H9 (cell line): ENCODE measurements around the gene HDLBP. TPM values are rescaled to one million over a fixed set of nuclear protein-coding genes. Genes with fewer than 3 reads are reported as not detected.

Experiments used
- DNase-seq: peaks from one replicate; pipeline ENCODE4 v3.0.0-alpha.2; 2017
- H2AFZ ChIP-seq: one replicate; pipeline ENCODE4 v1.6.1; 2013; ENCODE audit warnings: mild to moderate bottlenecking, low read length, control low read depth, moderate library complexity
- H2AK5ac ChIP-seq: 2 replicates; pipeline ENCODE4 v1.6.1; 2013; ENCODE audit warnings: low read length, control low read depth, mixed read lengths; ENCODE audit not compliant: insufficient read length
- H2BK120ac ChIP-seq: one replicate; pipeline ENCODE4 v1.6.1; 2013; ENCODE audit warnings: low read depth, mild to moderate bottlenecking, low read length, control low read depth, inconsistent platforms; ENCODE audit not compliant: poor library complexity, severe bottlenecking
- H2BK12ac ChIP-seq: 2 replicates; pipeline ENCODE4 v1.6.1; 2013; ENCODE audit warnings: low read length, control low read depth, mixed read lengths, low read depth; ENCODE audit not compliant: insufficient read length
- H2BK15ac ChIP-seq: 2 replicates; pipeline ENCODE4 v1.6.1; 2013; ENCODE audit warnings: low read depth, low read length, control low read depth
- H2BK20ac ChIP-seq: one replicate; pipeline ENCODE4 v1.6.1; 2013; ENCODE audit warnings: low read depth, mild to moderate bottlenecking, low read length, control low read depth, inconsistent platforms; ENCODE audit not compliant: poor library complexity, severe bottlenecking
- H2BK5ac ChIP-seq: 2 replicates; pipeline ENCODE4 v1.6.1; 2013; ENCODE audit warnings: low read length, control low read depth, mixed read lengths; ENCODE audit not compliant: insufficient read length
- H3K14ac ChIP-seq: 2 replicates; pipeline ENCODE4 v1.6.1; 2013; ENCODE audit warnings: low read length, control low read depth; ENCODE audit not compliant: insufficient read depth
- H3K18ac ChIP-seq: 2 replicates; pipeline ENCODE4 v1.6.1; 2013; ENCODE audit warnings: low read depth, mild to moderate bottlenecking, mixed read lengths, low read length, control low read depth; ENCODE audit not compliant: insufficient read length
- H3K23ac ChIP-seq: 2 replicates; pipeline ENCODE4 v1.6.1; 2013; ENCODE audit warnings: low read length, control low read depth, mixed read lengths, low read depth; ENCODE audit not compliant: insufficient read length
- H3K23me2 ChIP-seq: 2 replicates; pipeline ENCODE4 v1.6.1; 2013; ENCODE audit warnings: low read depth, mild to moderate bottlenecking, mixed read lengths, low read length, control low read depth; ENCODE audit not compliant: insufficient read length, poor library complexity, severe bottlenecking
- H3K27ac ChIP-seq: 2 replicates; pipeline ENCODE4 v1.5.1; 2013; ENCODE audit warnings: low read length, control low read depth, mixed read lengths, low read depth; ENCODE audit not compliant: insufficient read length
- H3K27me3 ChIP-seq: 2 replicates; pipeline ENCODE4 v1.6.1; 2013; ENCODE audit warnings: low read length, control low read depth, inconsistent platforms; ENCODE audit not compliant: insufficient read depth
- H3K4ac ChIP-seq: 2 replicates; pipeline ENCODE4 v1.6.1; 2013; ENCODE audit warnings: low read depth, mild to moderate bottlenecking, control low read depth, inconsistent platforms, low read length, moderate library complexity
- H3K4me1 ChIP-seq: 2 replicates; pipeline ENCODE4 v1.6.1; 2013; ENCODE audit warnings: low read length, control low read depth, inconsistent platforms; ENCODE audit not compliant: insufficient read depth
- H3K4me2 ChIP-seq: 2 replicates; pipeline ENCODE4 v1.6.1; 2013; ENCODE audit warnings: low read length, control low read depth, mixed read lengths; ENCODE audit not compliant: insufficient read length, insufficient read depth
- H3K56ac ChIP-seq: 2 replicates; pipeline ENCODE4 v1.6.1; 2013; ENCODE audit warnings: low read depth, mild to moderate bottlenecking, mixed read lengths, low read length, control low read depth; ENCODE audit not compliant: insufficient read length
- H3K79me1 ChIP-seq: 2 replicates; pipeline ENCODE4 v1.6.1; 2013; ENCODE audit warnings: low read depth, mild to moderate bottlenecking, moderate library complexity, low read length, control low read depth, inconsistent platforms; ENCODE audit not compliant: insufficient read depth, poor library complexity, severe bottlenecking
- H3K79me2 ChIP-seq: 2 replicates; pipeline ENCODE4 v1.6.1; 2013; ENCODE audit warnings: low read length, control low read depth, inconsistent platforms; ENCODE audit not compliant: insufficient read depth
- H3K9ac ChIP-seq: 2 replicates; pipeline ENCODE4 v1.6.1; 2013; ENCODE audit warnings: low read length, control low read depth, mixed read lengths; ENCODE audit not compliant: insufficient read length; ENCODE audit errors: extremely low read depth
- H3K9me3 ChIP-seq: one replicate; pipeline ENCODE4 v1.6.1; 2013; ENCODE audit warnings: low read depth, low read length, inconsistent platforms; ENCODE audit not compliant: control insufficient read depth
- H3T11ph ChIP-seq: one replicate; pipeline ENCODE4 v1.6.1; 2013; ENCODE audit warnings: mild to moderate bottlenecking, low read length, control low read depth, inconsistent platforms
- H4K20me1 ChIP-seq: one replicate; pipeline ENCODE4 v1.6.1; 2013; ENCODE audit not compliant: control insufficient read depth, insufficient read length, insufficient read depth
- H4K5ac ChIP-seq: 2 replicates; pipeline ENCODE4 v1.6.1; 2013; ENCODE audit warnings: low read depth, mild to moderate bottlenecking, mixed read lengths, low read length, control low read depth; ENCODE audit not compliant: insufficient read length
- H4K8ac ChIP-seq: replicated peaks from 2 replicates; pipeline ENCODE4 v1.6.1; 2013; ENCODE audit warnings: low read length, control low read depth, mixed read lengths, low read depth; ENCODE audit not compliant: insufficient read length
- H4K91ac ChIP-seq: 2 replicates; pipeline ENCODE4 v1.6.1; 2013; ENCODE audit warnings: low read depth, mild to moderate bottlenecking, moderate library complexity, mixed read lengths, low read length, control low read depth; ENCODE audit not compliant: insufficient read length
- H3K27ac Mint-ChIP-seq, 3 experiments: 2 replicates in 2 of 3; 3 replicates in 1 of 3; pipeline ENCODE4 v1.8.0; 2020 to 2021; ENCODE audit warnings: mixed read lengths in 3 of 3, mild to moderate bottlenecking in 1 of 3, moderate library complexity in 1 of 3
- H3K27me3 Mint-ChIP-seq: 2 replicates; pipeline ENCODE4 v1.8.0; 2021; ENCODE audit warnings: low read depth, mild to moderate bottlenecking, moderate library complexity, mixed read lengths
- H3K36me3 Mint-ChIP-seq, 3 experiments: 2 replicates in 2 of 3; 3 replicates in 1 of 3; pipeline ENCODE4 v1.8.0; 2020 to 2021; ENCODE audit warnings: low read depth in 3 of 3, mixed read lengths in 3 of 3; ENCODE audit not compliant: insufficient read depth in 1 of 3
- H3K4me1 Mint-ChIP-seq, 2 experiments: 2 replicates each; pipeline ENCODE4 v1.8.0; 2020; ENCODE audit warnings: mixed read lengths in 2 of 2
- H3K4me3 Mint-ChIP-seq, 2 experiments: 2 replicates in 1 of 2; 3 replicates in 1 of 2; pipeline ENCODE4 v1.8.0; 2020 to 2021; ENCODE audit warnings: mild to moderate bottlenecking in 2 of 2, mixed read lengths in 2 of 2, moderate library complexity in 1 of 2
- H3K9me3 Mint-ChIP-seq, 2 experiments: 2 replicates in 1 of 2; 3 replicates in 1 of 2; pipeline ENCODE4 v1.8.0; 2020; ENCODE audit warnings: mild to moderate bottlenecking in 2 of 2, mixed read lengths in 2 of 2, moderate library complexity in 1 of 2
- WGBS: extraction: QIAGEN DNeasy Blood & Tissue Kit; methylation state at CpG from one replicate; pipeline ENCODE4 v1.1.7; 2013; ENCODE audit warnings: missing lambda C conversion rate, low lambda C conversion rate, mixed read lengths; ENCODE audit not compliant: insufficient read length; ENCODE audit errors: extremely low coverage; 5-methylcytosine and 5-hydroxymethylcytosine counted together
- total RNA-seq: library from RNA; stranded (reverse); gene quantifications from 2 replicates; pipeline ENCODE4 v1.2.1, GENCODE V29; 2021
- TF ChIP-seq, protein P1 (sequence below): fragments of 200-600 bp; sonication (generic); conservative IDR thresholded peaks from 3 replicates; pipeline ENCODE4 v1.8.0; 2021; ENCODE audit warnings: antibody characterized with exemption, mild to moderate bottlenecking

The HDLBP gene
- total RNA-seq, 1 experiment from 2014 or later: 364 TPM

DNA sequence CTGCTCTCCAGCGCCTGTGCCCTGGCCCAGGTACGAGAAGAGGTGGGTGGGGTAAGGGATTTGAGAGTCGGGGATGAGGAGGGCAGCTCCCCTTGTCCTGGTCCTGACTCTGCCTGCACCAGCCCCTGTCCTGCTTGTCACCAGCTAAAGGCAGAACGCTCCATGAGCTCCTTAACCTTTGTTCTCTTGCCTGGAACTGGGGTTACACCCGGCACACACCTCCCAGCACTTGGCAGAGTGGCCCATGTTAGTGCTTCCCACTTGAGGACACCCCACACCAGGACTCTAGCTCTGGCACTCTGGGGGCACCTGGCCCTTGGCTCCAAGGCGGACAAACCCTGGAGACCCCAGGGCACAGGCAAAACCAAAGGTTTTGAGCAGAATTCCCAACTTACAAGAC is 107.8 kb downstream of the HDLBP start:
- H3K9ac ChIP-seq: no peak overlapping the region
- no peaks in the 10 kb centered on the region for H4K20me1 ChIP-seq
- no peaks in the 10 kb centered on the region for H3K4me1 ChIP-seq
- no peaks in the 10 kb centered on the region for H3K79me2 ChIP-seq
- H3K4me2 ChIP-seq: no peak overlapping the region
- TF ChIP-seq, protein P1, sequence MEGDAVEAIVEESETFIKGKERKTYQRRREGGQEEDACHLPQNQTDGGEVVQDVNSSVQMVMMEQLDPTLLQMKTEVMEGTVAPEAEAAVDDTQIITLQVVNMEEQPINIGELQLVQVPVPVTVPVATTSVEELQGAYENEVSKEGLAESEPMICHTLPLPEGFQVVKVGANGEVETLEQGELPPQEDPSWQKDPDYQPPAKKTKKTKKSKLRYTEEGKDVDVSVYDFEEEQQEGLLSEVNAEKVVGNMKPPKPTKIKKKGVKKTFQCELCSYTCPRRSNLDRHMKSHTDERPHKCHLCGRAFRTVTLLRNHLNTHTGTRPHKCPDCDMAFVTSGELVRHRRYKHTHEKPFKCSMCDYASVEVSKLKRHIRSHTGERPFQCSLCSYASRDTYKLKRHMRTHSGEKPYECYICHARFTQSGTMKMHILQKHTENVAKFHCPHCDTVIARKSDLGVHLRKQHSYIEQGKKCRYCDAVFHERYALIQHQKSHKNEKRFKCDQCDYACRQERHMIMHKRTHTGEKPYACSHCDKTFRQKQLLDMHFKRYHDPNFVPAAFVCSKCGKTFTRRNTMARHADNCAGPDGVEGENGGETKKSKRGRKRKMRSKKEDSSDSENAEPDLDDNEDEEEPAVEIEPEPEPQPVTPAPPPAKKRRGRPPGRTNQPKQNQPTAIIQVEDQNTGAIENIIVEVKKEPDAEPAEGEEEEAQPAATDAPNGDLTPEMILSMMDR: no peak
- Mint-ChIP-seq H3K27ac (no peak overlapping the region), H3K4me1 (peaks cover 7 to 9% of the 10 kb centered on the region in 2 experiments), H3K27me3 (peaks cover 3% of the 10 kb centered on the region), H3K4me3 (no peak overlapping the region), H3K36me3 (no peaks in the 10 kb centered on the region; a peak in 1 of 7 replicates), H3K9me3 (no peaks in the 10 kb centered on the region)
- H3K14ac ChIP-seq: no peak overlapping the region
- no peak overlapping the region for H3K4ac ChIP-seq
- no peak overlapping the region for H3K56ac ChIP-seq
- H3K27me3 ChIP-seq: no peaks in the 10 kb centered on the region
- H4K8ac ChIP-seq: no peak overlapping the region
- H2AFZ ChIP-seq: no peak overlapping the region
- WGBS: no CpG with 5 or more reads among the region's 6 CpGs
- H2BK12ac ChIP-seq: no peak overlapping the region
- no peak for DNase-seq
- no peak overlapping the region for H2BK5ac ChIP-seq
- no peak overlapping the region for H3K23ac ChIP-seq
- no peak overlapping the region for H4K91ac ChIP-seq
- no peak overlapping the region for H3T11ph ChIP-seq
- H2BK120ac ChIP-seq: no peak overlapping the region
- no peaks in the 10 kb centered on the region for H3K79me1 ChIP-seq
- no peak overlapping the region for H4K5ac ChIP-seq
- no peak overlapping the region for H3K18ac ChIP-seq
- no peak overlapping the region for H2BK15ac ChIP-seq
- peaks cover 4% of the 10 kb centered on the region for H3K23me2 ChIP-seq
- H2AK5ac ChIP-seq: no peak overlapping the region
- H3K27ac ChIP-seq: no peak overlapping the region
- no peaks in the 10 kb centered on the region for H3K9me3 ChIP-seq
- no peak overlapping the region for H2BK20ac ChIP-seq
